ENCODE results near the gene MADD.
A peak's percentile ranks its signal among the peaks of the same experiment; 100 is the strongest.

Gene MADD

DNA sequence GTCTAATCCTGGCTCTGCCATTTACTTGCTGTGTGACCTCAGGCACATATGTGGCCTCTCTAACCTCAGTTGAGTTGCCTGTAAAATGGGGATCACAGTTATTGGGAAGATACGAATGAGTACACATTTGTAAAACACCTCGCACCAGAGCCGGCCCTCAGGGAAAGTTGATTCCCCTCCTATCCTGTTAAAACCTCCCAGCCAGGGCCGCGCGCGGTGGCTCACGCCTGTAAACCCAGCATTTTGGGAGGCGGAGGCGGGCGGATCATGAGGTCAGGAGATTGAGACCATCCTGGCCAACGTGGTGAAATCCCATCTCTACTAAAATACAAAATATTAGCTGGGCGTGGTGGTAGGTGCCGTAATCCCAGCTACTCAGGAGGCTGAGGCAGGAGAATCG lies 90.4 kb downstream of the MADD start:
- DNase-seq, result no peak

DNA sequence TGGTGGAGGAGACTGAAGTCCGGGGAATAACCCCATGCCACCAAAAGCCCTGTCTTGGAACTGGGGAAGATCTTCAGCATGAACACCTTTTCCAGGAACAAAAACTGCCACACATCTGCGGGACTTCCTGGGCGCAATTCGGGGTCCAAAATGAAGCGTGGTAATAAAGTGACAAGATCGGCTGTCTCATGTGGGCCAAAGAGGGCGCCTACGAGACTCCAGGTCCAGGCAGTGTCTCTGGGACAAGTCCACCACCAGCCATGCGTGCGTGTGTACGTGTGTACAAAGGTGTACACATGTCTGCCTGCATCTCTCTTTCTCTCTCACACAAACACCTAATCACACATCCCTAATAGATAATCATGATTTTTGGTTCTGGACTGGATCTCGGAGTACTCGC lies 91.5 kb downstream of the MADD start:
- no peak for DNase-seq

DNA sequence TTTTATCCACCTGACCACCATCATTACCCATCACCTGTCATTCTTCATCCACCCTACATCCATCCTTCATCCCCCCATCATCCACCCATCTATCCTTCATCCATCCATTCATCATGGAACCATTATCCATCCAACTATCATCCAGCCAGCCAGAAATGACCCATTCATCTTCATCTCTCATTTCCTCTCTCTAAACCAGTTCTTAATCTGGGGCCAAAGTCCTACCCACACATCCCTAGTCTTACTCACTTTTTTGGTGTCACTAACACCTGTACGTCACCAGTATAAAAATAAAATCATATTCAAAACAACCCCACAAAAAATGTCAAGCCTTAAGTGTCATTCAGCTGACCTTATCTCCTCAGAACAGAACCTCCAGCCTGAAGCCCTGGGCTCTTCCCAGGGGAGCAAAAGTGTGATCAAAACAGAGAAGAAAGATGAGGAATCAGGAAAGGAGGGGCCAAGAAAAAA lies 96.1 kb downstream of the MADD start:
- DNase-seq, result no peak

DNA sequence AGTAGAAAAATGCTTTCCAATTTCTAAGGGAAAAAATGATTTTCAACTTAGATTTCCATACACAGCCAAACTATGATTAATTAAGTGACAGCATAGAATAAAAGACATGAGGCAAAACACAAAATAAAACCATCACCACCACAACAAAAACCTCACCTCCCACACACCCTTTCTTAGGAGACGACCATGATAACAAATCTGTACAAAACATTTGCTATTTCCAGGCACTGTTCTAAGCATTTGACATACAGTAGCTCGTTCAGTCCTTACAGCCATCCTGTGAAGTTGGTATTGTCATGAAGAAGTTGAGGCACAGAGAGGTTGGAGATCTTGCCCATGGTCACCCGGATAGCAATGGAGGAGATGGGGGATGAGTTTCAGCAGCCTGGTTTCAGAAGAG lies 99.7 kb downstream of the MADD start:
- no peak for DNase-seq

DNA sequence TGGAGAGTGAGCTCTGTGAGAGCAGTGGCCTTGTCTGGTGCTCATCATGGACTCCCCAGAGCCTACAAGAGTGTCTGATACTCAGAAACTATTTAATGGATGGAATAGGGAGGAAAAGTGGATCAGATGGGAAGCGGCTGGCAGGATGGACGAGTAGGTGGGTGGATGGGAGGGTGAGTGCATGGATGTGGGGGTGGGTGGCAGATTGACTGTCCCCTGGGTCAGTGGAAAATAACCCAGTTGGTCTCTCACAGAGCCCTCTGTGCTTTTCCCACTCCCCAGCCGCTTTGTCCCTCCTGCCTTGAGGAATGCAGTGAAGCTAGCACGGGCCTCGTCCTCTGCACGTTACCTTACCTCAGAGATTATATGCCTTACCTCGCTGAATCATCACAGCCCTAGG lies 102.5 kb downstream of the MADD start:
- no peak for DNase-seq

DNA sequence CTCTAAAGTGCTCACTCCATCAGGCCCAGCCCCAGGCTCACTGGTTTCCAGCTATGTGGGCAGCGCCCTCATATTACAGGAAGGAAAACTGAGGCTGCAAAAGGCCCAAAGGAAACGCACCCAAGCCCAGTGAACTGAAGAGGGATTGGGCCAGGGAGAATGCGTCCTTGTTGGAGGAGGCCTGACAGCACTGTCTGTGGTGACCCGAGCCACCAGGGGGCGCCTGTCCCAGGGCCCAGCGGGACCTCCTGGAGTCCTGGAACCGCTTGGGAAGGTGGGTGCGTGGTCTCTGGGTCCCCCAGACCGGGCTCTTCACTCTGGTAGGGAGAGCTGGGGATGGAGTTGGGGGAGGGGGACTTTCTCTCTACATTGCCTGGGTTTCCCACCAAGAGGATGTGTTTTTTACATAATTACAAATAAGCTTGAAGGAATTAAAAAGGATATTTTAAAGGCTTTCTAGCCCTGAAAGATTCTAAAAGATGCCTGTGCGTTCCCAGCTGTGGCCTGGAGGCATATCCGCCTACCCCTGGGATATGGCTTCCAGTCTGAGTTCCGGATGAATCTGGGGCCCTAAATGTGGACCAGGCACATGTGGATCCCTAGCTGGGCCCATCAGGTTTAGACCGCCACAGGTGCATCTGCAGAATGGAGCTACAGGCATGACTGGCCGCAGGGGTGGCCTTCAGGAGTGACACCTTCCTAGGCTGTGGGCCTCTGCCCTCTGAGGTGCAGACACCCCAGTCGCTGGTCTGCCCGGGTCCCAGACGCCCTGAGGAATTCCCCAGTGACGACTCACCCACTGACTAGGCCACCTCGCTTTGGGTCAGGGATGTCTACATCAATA lies 104.2 kb downstream of the MADD start:
- DNase-seq, result peak; percentile 80

DNA sequence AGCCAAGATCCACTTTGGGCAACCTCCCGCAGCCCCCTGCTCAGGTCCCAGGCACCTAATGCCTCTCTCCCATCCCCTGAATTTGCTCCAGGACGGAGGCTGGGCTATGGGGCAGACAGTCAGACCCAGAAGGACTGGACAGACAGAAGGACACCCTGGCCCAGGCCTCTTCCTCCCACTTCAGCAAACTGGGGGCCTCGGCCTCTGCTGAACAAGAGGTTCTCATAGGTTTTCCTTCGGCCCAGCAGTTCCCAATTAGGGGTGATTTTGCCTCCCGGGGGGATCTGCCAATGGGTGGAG lies 104.7 kb downstream of the MADD start:
- no peak for DNase-seq

DNA sequence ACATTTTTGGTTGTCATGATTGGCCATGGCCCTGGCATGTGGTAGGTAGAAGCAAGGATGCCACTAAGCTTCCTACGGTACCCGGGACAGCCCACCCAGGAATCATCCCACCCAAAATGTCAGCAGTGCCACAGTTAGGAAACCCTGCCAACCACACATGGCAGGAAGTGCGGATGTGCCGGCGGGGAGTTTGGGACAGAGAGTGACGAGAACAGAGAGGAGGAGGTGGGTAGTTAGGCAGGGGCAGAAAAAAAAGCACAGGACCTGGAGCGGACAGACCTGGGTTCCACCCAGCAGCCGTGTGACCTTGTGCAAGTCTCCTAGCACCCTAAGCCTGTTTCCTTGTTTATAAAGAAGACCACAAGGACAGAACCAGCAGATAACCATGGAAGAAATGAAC lies 105.1 kb downstream of the MADD start:
- no peak for DNase-seq

DNA sequence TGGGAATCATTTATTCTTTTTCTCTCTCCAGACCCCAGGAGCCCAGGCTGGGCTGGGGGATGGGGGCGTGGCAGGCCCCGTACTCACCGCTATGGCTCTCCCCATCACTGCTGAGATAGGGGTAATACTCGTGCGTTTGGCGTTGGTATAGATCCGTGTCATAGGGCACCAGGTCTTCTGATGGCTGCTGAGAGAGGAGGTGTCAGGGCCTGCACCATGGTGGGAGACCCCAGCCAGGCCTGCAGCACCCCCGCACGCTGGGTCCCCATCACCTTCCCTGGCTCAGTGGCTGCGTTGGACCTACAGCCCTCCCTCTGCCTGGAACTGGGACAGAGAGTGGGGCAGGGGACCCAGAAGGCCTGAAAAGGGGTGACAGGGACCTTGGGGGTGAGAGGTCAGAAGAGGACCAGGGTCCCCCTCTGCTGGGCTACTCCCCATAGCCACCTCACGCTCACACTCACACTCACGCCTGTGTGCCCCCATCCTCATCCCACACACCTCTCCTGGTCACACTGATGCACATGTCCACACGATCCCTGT lies 105.7 kb downstream of the MADD start:
- DNase-seq, result no peak

DNA sequence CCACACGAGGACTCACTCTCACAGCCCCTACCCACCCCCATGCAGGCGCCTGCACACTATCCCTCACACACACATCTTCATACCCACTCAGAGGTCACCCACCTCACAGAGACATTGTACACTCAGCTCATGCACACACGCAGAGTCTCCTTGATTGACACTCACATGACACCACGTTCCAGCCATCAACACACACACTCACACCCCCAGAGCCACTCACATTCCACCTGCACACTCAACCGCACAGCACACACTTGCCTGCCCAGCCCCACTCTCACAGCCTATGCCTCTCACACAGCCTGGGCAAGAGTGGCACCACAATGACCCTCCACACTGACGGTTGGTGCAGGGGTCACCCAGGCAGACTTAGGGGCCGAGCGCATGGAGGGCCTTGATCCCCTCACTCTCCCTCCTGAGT lies 106.2 kb downstream of the MADD start:
- no peak for DNase-seq

DNA sequence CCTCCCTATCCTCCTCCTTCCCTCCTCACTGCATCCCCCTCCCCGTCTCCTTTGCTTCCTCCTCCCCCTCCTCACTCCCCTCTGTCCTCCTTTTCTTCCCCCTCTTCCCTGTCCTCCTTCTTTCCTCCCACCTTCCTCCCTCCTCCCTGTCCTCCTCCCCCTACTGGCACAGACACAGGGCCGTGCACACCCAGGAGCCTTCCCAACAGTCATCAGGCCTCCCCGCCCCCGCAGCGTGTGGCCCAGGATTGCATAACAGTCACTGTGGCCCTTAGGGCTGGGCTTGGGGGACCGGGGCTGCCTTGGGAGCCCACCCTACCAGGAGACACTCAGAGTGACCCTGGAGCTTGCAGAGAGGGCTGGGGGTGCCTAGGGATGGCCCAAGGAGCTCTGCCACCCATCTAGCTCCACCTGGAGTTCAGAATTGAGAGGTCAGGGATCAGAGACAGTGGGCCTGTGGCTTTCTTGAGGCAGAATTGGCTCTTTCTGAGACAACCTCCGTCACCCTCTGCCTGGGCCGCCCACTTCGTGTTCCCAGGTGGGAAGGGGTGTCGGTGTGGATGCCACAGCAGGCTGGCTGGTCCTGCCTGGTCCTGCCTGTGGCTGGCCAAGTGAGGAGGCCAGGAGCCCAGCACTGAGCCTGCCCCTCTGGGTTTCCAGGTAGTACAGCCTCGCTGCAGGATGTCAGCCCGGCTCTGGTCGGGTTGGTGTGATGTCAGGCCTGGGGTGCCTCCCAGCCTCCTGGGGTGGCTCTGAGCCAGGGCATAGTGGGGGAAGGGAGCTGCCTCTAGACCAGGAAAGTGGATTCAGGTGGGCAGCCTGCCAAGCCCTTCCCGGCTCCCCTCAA lies 106.8 kb downstream of the MADD start:
- DNase-seq, result no peak

DNA sequence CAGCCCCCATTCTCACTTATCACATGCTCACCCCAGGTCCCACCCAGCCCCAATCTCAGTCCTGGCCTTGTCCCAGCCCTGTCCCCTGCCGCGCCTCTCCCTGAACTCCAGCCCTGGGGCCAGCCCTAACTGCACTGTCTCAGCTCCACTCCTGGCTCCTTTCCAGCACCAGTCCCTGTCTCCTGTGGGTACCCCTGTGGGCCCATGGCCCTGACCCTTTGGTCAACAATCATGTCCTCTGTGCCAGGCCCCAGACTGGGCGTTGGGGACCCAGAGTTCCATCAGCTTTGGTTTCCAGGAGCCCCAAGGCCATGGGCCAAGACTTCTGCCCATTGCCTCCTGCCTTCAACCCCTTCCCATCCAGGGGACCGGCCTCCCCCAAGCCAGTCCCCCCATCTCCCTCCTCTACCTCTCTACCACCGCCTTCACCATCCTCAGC lies 107.7 kb downstream of the MADD start:
- DNase-seq, result no peak

DNA sequence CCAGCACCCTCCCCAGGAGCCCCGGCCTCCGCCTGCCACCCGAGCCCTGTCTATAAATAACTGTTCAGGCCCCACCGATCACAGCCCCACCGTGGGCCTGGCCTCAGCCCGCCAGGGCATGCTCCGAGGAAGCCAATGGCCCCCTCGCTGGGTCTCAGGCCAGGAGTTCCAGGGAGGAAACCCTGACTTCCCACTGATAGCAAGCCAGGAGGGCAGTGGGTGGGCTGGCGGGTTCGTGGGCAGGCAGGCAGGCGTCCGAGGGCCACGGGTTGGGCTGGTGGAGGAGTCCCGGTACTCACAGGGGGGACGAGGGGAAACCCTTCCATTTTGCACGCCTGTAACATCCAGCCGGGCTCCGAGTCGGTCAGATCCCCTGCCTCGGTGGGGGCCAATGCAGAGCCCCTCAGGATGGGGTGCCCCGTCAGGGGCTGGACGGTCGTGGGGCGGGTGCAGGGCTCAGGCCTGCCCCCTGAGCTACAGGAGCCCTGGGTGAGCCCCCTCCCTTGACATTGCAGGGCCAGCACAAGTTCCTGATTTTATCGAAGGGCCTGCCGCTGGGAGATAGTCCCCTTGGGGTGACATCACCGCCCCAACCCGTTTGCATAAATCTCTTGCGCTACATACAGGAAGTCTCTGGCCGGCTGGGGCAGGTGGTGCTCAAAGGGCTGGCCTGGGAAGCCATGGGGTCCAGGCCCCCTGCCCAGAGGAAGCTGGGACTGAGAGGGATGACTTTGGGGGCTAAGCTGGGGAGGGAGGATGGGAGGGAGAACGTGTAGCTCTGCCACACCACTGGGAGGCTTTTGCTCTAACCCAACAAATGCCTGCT lies 108.3 kb downstream of the MADD start, which contains the start of gene SPI1:
Gene SPI1, minus strand, starts transcription at position 538 of the 826 bp plus-strand sequence. Its CDS starts 194 bp downstream, at position 344.
- DNase-seq, result no peak

DNA sequence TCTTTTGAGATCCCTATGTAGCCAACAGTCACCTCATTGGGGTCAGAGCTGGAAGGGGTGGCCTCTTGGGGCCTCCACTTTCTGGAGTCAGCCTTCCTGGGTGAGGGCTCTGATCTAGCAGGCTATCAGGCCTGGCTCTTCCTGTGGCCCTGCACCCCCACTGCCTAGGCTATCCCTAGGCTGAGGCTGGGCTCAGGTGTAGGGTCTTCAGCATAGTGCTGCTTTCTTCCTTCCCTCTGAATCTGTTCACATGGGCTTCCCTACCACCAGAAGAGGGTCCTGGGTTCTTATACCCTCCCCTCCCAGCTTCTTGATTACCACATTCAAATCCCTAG lies 108.9 kb downstream of the MADD start:
- no peak for DNase-seq

DNA sequence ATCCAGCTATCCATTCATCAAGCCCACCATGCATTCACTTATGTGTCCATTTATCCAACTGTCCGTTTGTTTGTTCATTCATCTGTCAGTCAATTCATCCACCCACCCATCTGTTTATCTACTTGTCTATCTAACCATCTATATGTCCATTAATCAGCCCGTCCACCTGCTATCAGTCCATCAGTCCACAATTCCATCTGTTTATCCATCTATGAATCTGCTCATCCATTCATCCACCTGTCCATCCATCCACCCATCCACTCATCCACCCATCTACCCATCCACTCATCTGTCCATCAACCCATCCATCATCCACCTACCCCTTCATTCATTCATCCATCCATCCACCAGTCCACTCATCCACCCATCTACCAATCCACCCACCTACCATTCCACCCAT lies 109.4 kb downstream of the MADD start:
- DNase-seq, result no peak
